Activated naive CD4-positive, alpha-beta T cell treated with anti-CD3 and anti-CD28 coated beads, Interleukin-2, amount 50 U/mL, for 72 hours (primary cell): ENCODE measurements around the gene ZNF615. TPM values are rescaled to one million over a fixed set of nuclear protein-coding genes. Genes with fewer than 3 reads are reported as not detected.
A peak's percentile ranks its signal among the peaks of the same experiment; 100 is the strongest.
"Not testable (repeated sequence)": the region's sequence is repeated elsewhere in the genome, so short reads cannot be mapped to it uniquely, and the experiment has no call there.

Experiments
- ATAC-seq, 2 donors: fragments of 150-1000 bp; cut with Tn5 transposase; 2 replicates each; pipeline ENCODE4 v1.10.0; 2021; ENCODE audit warnings: mild to moderate bottlenecking in 2 of 2, moderate library complexity in 2 of 2
- DNase-seq, 2 donors: peaks; one replicate each; pipeline ENCODE4 v3.0.0; 2021 to 2022; ENCODE audit warnings: low spot score in 2 of 2
- H3K27ac Mint-ChIP-seq, 2 donors: one replicate each; pipeline ENCODE4 v1.8.0; 2022; ENCODE audit warnings: mild to moderate bottlenecking in 2 of 2, mixed read lengths in 2 of 2
- H3K36me3 Mint-ChIP-seq, 2 donors: one replicate each; pipeline ENCODE4 v1.8.0; 2022; ENCODE audit warnings: mixed read lengths in 2 of 2
- H3K9me3 Mint-ChIP-seq, 2 donors: one replicate each; pipeline ENCODE4 v1.8.0; 2022; ENCODE audit warnings: mixed read lengths in 2 of 2
- total RNA-seq, 2 donors: library from RNA; stranded (reverse); gene quantifications; one replicate each; pipeline ENCODE4 v1.2.3, GENCODE V29; 2022

ZNF615 gene
- total RNA-seq, 2 donors from 2014 or later, result 9.9 to 17.1 TPM

GRCh38 chr19:51994048-51994644 is 13.9 kb downstream of the ZNF615 start:
- Mint-ChIP-seq H3K27ac (no peak overlapping the region), H3K36me3 (peaks cover 78 to 88% of the 10 kb centered on the region in 2 donors), H3K9me3 (peaks cover 50% of the 10 kb centered on the region in 2 donors)
- no peak for ATAC-seq
- no peak for DNase-seq

GRCh38 chr19:51993422-51993821 is 14.6 kb downstream of the ZNF615 start:
- peaks cover 78 to 88% of the 10 kb centered on the region in 2 donors for H3K36me3 Mint-ChIP-seq
- DNase-seq (no peak), ATAC-seq (no peak)
- no peak overlapping the region for H3K27ac Mint-ChIP-seq
- peaks cover 55% of the 10 kb centered on the region in 2 donors for H3K9me3 Mint-ChIP-seq

GRCh38 chr19:51986309-51987291 is 21.4 kb downstream of the ZNF615 start, which contains the start of gene ZNF350:
Gene ZNF350 (minus strand): TSS chr19:51986840. CDS start chr19:51974360, 12,480 bp downstream.
- peak; percentile 91 to 98 for ATAC-seq
- DNase-seq, result peak; percentile 76
- H3K27ac Mint-ChIP-seq, result peak within 1 kb of the TSS; percentile 88 to 90
- peaks cover 34 to 56% of the 10 kb centered on the region in 2 donors for H3K9me3 Mint-ChIP-seq
- peaks cover 59 to 75% of the 10 kb centered on the region in 2 donors for H3K36me3 Mint-ChIP-seq

- no peak for ATAC-seq
- no peak for DNase-seq
- H3K36me3 Mint-ChIP-seq, result peaks cover 68 to 83% of the 10 kb centered on the region in 2 donors
- peaks cover 34 to 53% of the 10 kb centered on the region in 2 donors for H3K9me3 Mint-ChIP-seq
- no peak overlapping the region for H3K27ac Mint-ChIP-seq
These were observed 24.6 kb downstream of the ZNF615 start for GRCh38 chr19:51983361-51983760.

GRCh38 chr19:51980926-51981325 is 27.1 kb downstream of the ZNF615 start:
- ATAC-seq, DNase-seq, H3K27ac Mint-ChIP-seq: not testable (repeated sequence)
- peaks cover 46 to 52% of the 10 kb centered on the region in 2 donors for H3K9me3 Mint-ChIP-seq
- H3K36me3 Mint-ChIP-seq, result peaks cover 73 to 87% of the 10 kb centered on the region in 2 donors

GRCh38 chr19:51980116-51980736 is 27.8 kb downstream of the ZNF615 start:
- peaks cover 46 to 49% of the 10 kb centered on the region in 2 donors for H3K9me3 Mint-ChIP-seq
- no peak for ATAC-seq
- H3K36me3 Mint-ChIP-seq, result peaks cover 74 to 84% of the 10 kb centered on the region in 2 donors
- H3K27ac Mint-ChIP-seq, result no peak overlapping the region
- no peak for DNase-seq

GRCh38 chr19:51978882-51979281 is 29.1 kb downstream of the ZNF615 start:
- ATAC-seq (peak in 1 of 2 donors; percentile 59), DNase-seq (no peak)
- no peak overlapping the region for H3K27ac Mint-ChIP-seq
- peaks cover 86 to 94% of the 10 kb centered on the region in 2 donors for H3K36me3 Mint-ChIP-seq
- H3K9me3 Mint-ChIP-seq, result peaks cover 50 to 52% of the 10 kb centered on the region in 2 donors

GRCh38 chr19:51977346-51977745 is 30.7 kb downstream of the ZNF615 start:
- peaks cover 48 to 50% of the 10 kb centered on the region in 2 donors for H3K9me3 Mint-ChIP-seq
- no peak overlapping the region for H3K27ac Mint-ChIP-seq
- DNase-seq (no peak), ATAC-seq (no peak)
- peaks cover 81 to 94% of the 10 kb centered on the region in 2 donors for H3K36me3 Mint-ChIP-seq

- H3K9me3 Mint-ChIP-seq, result peaks cover 50 to 52% of the 10 kb centered on the region in 2 donors
- no peak overlapping the region for H3K27ac Mint-ChIP-seq
- DNase-seq (no peak), ATAC-seq (no peak)
- peaks cover 85 to 95% of the 10 kb centered on the region in 2 donors for H3K36me3 Mint-ChIP-seq
These were observed 31.2 kb downstream of the ZNF615 start for GRCh38 chr19:51976852-51977251.

- H3K9me3 Mint-ChIP-seq, result peaks cover 50 to 57% of the 10 kb centered on the region in 2 donors
- not testable (repeated sequence) for ATAC-seq, DNase-seq, H3K27ac Mint-ChIP-seq
- H3K36me3 Mint-ChIP-seq, result peaks cover 87 to 95% of the 10 kb centered on the region in 2 donors
These were observed 32.2 kb downstream of the ZNF615 start for GRCh38 chr19:51975787-51976186.

GRCh38 chr19:51971624-51972023 is 36.4 kb downstream of the ZNF615 start:
- Mint-ChIP-seq H3K36me3 (peaks cover 76 to 83% of the 10 kb centered on the region in 2 donors), H3K27ac (no peak overlapping the region), H3K9me3 (peaks cover 44 to 47% of the 10 kb centered on the region in 2 donors)
- ATAC-seq (no peak), DNase-seq (peak in 1 of 2 donors; percentile 9)

- Mint-ChIP-seq H3K9me3 (peaks cover 42 to 44% of the 10 kb centered on the region in 2 donors), H3K36me3 (peaks cover 77 to 84% of the 10 kb centered on the region in 2 donors), H3K27ac (no peak overlapping the region)
- DNase-seq (no peak), ATAC-seq (no peak)
These were observed 37.3 kb downstream of the ZNF615 start for GRCh38 chr19:51970718-51971117.

GRCh38 chr19:51965583-51965982 is 42.4 kb downstream of the ZNF615 start:
- Mint-ChIP-seq H3K36me3 (peaks cover 82 to 86% of the 10 kb centered on the region in 2 donors), H3K9me3 (peaks cover 48 to 52% of the 10 kb centered on the region in 2 donors), H3K27ac (no peak overlapping the region)
- DNase-seq (no peak), ATAC-seq (no peak)

- not testable (repeated sequence) for ATAC-seq, DNase-seq
These were observed 47.3 kb downstream of the ZNF615 start for GRCh38 chr19:51960621-51961233.

GRCh38 chr19:51959791-51960190 is 48.2 kb downstream of the ZNF615 start:
- Mint-ChIP-seq H3K27ac (no peak overlapping the region), H3K36me3 (peaks cover 66 to 72% of the 10 kb centered on the region in 2 donors), H3K9me3 (peaks cover 40 to 63% of the 10 kb centered on the region in 2 donors)
- DNase-seq (no peak), ATAC-seq (no peak)

More at GRCh38 chr19:51960621-51961233, 47.3 kb downstream of the ZNF615 start:
- H3K27ac Mint-ChIP-seq, result not testable (repeated sequence)
- Mint-ChIP-seq H3K36me3 (peaks cover 73 to 79% of the 10 kb centered on the region in 2 donors), H3K9me3 (peaks cover 49 to 70% of the 10 kb centered on the region in 2 donors)

GRCh38 chr19:51957846-51958245 is 50.2 kb downstream of the ZNF615 start:
- H3K36me3 Mint-ChIP-seq, result peaks cover 53 to 57% of the 10 kb centered on the region in 2 donors
- peaks cover 38 to 51% of the 10 kb centered on the region in 2 donors for H3K9me3 Mint-ChIP-seq
- not testable (repeated sequence) for DNase-seq, ATAC-seq, H3K27ac Mint-ChIP-seq
